Measurements from ENCODE around the gene AGER. TPM values are rescaled to one million over a fixed set of nuclear protein-coding genes. Genes with fewer than 3 reads are reported as not detected.

The AGER gene
- total and polyA plus RNA-seq, 9 of the 15 experiments (the other 6 are each of a cell fraction or from before 2014, with no cell fraction given), result 1.2 to 11.5 (median 4.1) TPM

DNA sequence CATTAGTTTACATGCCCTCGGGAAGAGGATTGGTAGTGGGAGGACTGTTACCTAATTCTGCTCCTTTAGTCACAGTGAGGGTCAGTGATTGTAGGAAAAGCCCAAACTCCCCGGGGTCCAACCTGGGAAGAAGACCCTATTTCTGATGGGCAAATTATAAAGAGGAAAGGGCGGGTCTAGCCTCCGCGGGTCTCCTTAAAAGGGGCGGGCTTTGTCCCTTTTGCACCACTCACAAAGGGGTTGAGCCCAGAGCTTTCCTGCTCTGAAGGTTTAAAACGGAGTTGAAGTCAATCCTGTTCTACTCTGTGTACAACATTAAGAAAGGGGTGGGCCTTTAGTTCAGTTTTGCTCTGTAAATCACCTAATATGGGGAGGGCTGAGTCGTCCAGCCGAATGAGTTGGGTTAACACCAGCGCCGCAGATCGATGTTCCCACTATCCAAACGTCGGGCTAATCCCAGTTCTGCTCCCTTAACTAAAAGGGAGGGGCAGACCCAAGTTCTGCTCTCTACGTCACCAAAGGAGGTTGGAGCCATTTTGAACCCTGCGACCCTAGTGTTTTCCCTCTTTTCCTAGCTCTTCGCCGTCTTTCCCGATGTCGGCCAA is 6.8 kb downstream of the AGER start (continued):
- TF ChIP-seq, protein P1, sequence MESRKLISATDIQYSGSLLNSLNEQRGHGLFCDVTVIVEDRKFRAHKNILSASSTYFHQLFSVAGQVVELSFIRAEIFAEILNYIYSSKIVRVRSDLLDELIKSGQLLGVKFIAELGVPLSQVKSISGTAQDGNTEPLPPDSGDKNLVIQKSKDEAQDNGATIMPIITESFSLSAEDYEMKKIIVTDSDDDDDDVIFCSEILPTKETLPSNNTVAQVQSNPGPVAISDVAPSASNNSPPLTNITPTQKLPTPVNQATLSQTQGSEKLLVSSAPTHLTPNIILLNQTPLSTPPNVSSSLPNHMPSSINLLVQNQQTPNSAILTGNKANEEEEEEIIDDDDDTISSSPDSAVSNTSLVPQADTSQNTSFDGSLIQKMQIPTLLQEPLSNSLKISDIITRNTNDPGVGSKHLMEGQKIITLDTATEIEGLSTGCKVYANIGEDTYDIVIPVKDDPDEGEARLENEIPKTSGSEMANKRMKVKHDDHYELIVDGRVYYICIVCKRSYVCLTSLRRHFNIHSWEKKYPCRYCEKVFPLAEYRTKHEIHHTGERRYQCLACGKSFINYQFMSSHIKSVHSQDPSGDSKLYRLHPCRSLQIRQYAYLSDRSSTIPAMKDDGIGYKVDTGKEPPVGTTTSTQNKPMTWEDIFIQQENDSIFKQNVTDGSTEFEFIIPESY (CRISPR knock-in tag; IDR thresholded peaks at IDR 0.05), result no peak
- TF ChIP-seq ZNF696 (CRISPR knock-in tag; conservative IDR thresholded peaks at IDR 0.05) (0 out of 2 replicates have a peak, but pooled peaks have one; percentile 47), ZBTB17 (CRISPR knock-in tag; IDR thresholded peaks at IDR 0.05) (peak; percentile 40), TGIF2 (CRISPR knock-in tag; IDR thresholded peaks at IDR 0.05) (no peak), GABPA (tag; conservative IDR thresholded peaks at IDR 0.05; ENCODE audit: low read depth) (peak; percentile 56; the same call in 1 of the 2 replicates), CHD1 (IDR thresholded peaks at IDR 0.05; ENCODE audit: low read length) (peak; percentile 95), FOXA3 (CRISPR knock-in tag; conservative IDR thresholded peaks at IDR 0.05 in 1 of 2, IDR thresholded peaks at IDR 0.05 in 1 of 2) (no peak), ETV5 (CRISPR knock-in tag; IDR thresholded peaks at IDR 0.05; ENCODE audit: low read depth) (peak; percentile 78; the same call in 1 of the 2 replicates), ZNF239 (CRISPR knock-in tag; IDR thresholded peaks at IDR 0.05) (peak; percentile 27; the same call in 1 of the 2 replicates)
- TF ChIP-seq, protein P2, sequence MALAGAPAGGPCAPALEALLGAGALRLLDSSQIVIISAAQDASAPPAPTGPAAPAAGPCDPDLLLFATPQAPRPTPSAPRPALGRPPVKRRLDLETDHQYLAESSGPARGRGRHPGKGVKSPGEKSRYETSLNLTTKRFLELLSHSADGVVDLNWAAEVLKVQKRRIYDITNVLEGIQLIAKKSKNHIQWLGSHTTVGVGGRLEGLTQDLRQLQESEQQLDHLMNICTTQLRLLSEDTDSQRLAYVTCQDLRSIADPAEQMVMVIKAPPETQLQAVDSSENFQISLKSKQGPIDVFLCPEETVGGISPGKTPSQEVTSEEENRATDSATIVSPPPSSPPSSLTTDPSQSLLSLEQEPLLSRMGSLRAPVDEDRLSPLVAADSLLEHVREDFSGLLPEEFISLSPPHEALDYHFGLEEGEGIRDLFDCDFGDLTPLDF (CRISPR knock-in tag; IDR thresholded peaks at IDR 0.05), result 0 out of 2 replicates have a peak, but pooled peaks have one; percentile 60
- TF ChIP-seq, protein P3, sequence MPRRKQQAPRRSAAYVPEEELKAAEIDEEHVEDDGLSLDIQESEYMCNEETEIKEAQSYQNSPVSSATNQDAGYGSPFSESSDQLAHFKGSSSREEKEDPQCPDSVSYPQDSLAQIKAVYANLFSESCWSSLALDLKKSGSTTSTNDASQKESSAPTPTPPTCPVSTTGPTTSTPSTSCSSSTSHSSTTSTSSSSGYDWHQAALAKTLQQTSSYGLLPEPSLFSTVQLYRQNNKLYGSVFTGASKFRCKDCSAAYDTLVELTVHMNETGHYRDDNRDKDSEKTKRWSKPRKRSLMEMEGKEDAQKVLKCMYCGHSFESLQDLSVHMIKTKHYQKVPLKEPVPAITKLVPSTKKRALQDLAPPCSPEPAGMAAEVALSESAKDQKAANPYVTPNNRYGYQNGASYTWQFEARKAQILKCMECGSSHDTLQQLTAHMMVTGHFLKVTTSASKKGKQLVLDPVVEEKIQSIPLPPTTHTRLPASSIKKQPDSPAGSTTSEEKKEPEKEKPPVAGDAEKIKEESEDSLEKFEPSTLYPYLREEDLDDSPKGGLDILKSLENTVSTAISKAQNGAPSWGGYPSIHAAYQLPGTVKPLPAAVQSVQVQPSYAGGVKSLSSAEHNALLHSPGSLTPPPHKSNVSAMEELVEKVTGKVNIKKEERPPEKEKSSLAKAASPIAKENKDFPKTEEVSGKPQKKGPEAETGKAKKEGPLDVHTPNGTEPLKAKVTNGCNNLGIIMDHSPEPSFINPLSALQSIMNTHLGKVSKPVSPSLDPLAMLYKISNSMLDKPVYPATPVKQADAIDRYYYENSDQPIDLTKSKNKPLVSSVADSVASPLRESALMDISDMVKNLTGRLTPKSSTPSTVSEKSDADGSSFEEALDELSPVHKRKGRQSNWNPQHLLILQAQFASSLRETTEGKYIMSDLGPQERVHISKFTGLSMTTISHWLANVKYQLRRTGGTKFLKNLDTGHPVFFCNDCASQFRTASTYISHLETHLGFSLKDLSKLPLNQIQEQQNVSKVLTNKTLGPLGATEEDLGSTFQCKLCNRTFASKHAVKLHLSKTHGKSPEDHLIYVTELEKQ (CRISPR knock-in tag; IDR thresholded peaks at IDR 0.05), result no peak
- TF ChIP-seq, protein P4, sequence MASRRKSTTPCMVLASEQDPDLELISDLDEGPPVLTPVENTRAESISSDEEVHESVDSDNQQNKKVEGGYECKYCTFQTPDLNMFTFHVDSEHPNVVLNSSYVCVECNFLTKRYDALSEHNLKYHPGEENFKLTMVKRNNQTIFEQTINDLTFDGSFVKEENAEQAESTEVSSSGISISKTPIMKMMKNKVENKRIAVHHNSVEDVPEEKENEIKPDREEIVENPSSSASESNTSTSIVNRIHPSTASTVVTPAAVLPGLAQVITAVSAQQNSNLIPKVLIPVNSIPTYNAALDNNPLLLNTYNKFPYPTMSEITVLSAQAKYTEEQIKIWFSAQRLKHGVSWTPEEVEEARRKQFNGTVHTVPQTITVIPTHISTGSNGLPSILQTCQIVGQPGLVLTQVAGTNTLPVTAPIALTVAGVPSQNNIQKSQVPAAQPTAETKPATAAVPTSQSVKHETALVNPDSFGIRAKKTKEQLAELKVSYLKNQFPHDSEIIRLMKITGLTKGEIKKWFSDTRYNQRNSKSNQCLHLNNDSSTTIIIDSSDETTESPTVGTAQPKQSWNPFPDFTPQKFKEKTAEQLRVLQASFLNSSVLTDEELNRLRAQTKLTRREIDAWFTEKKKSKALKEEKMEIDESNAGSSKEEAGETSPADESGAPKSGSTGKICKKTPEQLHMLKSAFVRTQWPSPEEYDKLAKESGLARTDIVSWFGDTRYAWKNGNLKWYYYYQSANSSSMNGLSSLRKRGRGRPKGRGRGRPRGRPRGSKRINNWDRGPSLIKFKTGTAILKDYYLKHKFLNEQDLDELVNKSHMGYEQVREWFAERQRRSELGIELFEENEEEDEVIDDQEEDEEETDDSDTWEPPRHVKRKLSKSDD (conservative IDR thresholded peaks at IDR 0.05; ENCODE audit: low read length), result peak; percentile 45; the same call in 1 of the 2 replicates
- TF ChIP-seq, protein P5, sequence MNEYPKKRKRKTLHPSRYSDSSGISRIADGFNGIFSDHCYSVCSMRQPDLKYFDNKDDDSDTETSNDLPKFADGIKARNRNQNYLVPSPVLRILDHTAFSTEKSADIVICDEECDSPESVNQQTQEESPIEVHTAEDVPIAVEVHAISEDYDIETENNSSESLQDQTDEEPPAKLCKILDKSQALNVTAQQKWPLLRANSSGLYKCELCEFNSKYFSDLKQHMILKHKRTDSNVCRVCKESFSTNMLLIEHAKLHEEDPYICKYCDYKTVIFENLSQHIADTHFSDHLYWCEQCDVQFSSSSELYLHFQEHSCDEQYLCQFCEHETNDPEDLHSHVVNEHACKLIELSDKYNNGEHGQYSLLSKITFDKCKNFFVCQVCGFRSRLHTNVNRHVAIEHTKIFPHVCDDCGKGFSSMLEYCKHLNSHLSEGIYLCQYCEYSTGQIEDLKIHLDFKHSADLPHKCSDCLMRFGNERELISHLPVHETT (CRISPR knock-in tag; conservative IDR thresholded peaks at IDR 0.05 in 1 of 2, IDR thresholded peaks at IDR 0.05 in 1 of 2), result peak in 1 of 2 experiments; percentile 64; a peak in 1 of 4 replicates
